ENCODE measurements around the gene MBNL2.

Gene MBNL2

GRCh38 chr13:97233499-97233898, 11.4 kb downstream of the MBNL2 start:
- no peak for DNase-seq (ENCODE audit: insufficient read length, low spot score)
- FAIRE-seq, result no peak
- no peak for TF ChIP-seq POLR2A (IDR thresholded peaks at IDR 0.05; ENCODE audit: low read depth, low read length)

- no peak for TF ChIP-seq POLR2A (IDR thresholded peaks at IDR 0.05; ENCODE audit: low read depth, low read length)
- DNase-seq (ENCODE audit: insufficient read length, low spot score), result no peak
- no peak for FAIRE-seq
Observed at GRCh38 chr13:97234236-97234635, 12.1 kb downstream of the MBNL2 start.

DNA sequence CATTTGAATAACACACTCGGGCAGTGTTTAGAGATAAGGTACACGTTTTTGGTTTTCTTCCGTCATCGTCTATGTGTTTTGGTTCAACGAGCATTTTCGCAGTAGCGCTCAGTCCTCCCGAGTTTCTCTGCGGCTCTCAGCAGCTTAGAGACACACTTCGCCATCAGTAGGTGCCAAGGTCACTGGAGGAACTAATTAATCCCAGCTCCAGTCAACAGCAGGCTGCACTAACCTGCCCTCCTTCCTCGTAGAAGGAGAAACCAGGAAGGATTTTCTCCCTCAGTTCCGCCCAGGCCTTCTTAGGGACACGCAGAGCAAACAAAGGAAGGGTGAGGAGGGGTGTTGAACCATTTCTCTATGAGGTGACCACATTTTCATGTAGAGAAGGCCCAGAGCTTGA, 12.6 kb downstream of the MBNL2 start:
- DNase-seq (ENCODE audit: insufficient read length, low spot score) (no peak), FAIRE-seq (no peak)
- TF ChIP-seq POLR2A (IDR thresholded peaks at IDR 0.05; ENCODE audit: low read depth, low read length), result no peak

DNA sequence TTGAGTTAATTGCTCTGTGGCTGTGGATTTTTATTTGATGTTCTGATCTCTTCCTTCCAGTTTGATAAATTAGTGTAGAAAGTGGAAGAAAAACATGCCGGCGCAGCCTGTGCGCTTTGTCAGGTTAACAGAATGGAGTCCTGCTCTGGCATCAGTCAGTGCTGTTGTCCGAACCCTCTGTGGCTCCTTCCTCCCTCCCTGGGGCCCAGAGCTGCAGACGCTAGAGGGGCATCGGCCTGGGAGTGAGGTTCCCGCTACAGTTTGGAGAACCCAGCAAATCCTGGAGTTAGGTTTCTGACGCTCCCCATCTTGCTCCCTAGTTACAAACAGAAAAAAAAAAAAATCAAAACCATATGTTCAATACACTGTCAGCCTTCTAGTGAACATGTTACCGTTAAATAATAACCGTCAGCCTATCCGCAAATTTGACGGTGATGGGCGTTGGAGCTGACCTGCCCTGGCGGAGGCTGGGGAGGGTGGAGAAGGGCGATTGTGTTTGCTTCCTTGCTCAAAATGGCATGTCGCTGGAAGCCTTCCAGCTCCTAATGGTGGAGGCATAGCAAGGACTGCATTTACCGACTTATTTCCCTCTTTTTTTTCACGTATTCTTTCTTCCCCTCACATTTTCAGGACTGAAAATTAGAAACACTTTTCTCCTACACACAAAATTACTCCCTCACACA, 13.6 kb downstream of the MBNL2 start:
- no peak for DNase-seq (ENCODE audit: insufficient read length, low spot score)
- no peak for FAIRE-seq
- no peak for TF ChIP-seq POLR2A (IDR thresholded peaks at IDR 0.05; ENCODE audit: low read depth, low read length)

GRCh38 chr13:97237388-97237787, 15.3 kb downstream of the MBNL2 start:
- no peak for FAIRE-seq
- TF ChIP-seq POLR2A (IDR thresholded peaks at IDR 0.05; ENCODE audit: low read depth, low read length), result no peak
- no peak for DNase-seq (ENCODE audit: insufficient read length, low spot score)

GRCh38 chr13:97238432-97238831, 16.3 kb downstream of the MBNL2 start:
- DNase-seq (ENCODE audit: insufficient read length, low spot score) (no peak), FAIRE-seq (no peak)
- TF ChIP-seq POLR2A (IDR thresholded peaks at IDR 0.05; ENCODE audit: low read depth, low read length), result no peak

DNA sequence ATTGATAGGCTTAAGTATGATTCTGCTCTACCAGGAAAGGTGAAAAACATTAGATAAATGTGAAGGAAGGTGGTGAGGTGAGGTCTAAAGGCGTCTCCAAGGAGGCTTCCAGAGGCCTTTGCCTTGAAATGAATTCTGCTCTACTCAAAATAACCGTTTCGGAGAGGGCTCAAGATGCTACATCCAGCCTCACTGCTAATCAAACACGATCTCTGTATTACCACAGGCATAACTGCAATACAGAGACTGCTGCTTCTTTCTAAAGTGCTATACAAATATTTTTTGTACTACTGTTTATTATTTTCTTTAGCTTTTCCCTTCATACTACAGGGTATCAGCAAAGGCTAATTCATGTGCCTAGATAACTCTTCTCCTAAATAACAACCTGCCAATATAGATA, 16.8 kb downstream of the MBNL2 start:
- peak; percentile 76 for FAIRE-seq
- DNase-seq (ENCODE audit: insufficient read length, low spot score), result no peak
- TF ChIP-seq POLR2A (IDR thresholded peaks at IDR 0.05; ENCODE audit: low read depth, low read length), result no peak

GRCh38 chr13:97239306-97239705, 17.2 kb downstream of the MBNL2 start:
- TF ChIP-seq POLR2A (IDR thresholded peaks at IDR 0.05; ENCODE audit: low read depth, low read length), result no peak
- DNase-seq (ENCODE audit: insufficient read length, low spot score) (no peak), FAIRE-seq (peak; percentile 20)

DNA sequence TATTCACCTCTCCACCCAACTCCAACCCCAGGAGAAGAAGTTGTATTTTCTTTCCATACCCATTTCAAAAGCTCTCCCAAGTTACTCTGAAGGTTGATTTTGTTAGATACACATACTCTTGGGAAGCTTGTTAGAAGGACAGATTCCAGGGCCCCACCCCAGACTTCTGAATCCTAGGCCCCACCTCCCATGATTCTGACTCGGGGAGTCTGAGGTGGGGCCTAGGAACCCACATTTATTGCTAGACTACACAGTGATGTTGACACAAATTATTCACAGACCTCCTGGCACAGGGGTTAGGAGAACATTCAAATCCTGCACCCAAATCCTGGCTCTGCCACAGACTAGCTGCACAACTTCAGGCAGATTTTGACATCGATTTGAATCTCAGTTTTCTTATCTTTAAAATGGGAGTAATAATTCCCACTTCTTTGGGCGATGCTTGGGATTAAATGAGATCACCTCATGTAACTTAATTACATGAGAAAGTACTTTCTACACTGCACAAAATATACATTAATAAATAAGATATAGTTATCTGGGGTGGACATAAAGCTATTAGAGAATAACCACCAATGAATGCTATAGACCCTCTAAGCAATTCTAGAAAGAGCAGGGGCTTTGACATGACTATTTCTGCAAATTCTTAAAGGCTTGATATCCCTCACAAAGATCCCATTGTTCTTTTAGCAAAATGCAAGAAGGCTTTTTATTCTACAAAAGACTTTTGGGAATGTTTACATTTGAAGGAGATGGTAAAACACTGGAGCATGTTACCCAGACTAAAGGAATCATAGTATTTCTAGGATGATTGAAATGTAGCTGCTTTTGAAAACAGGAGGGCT, 18.0 kb downstream of the MBNL2 start:
- FAIRE-seq (peak; percentile 64), DNase-seq (ENCODE audit: insufficient read length, low spot score) (no peak)
- no peak for TF ChIP-seq POLR2A (IDR thresholded peaks at IDR 0.05; ENCODE audit: low read depth, low read length)

GRCh38 chr13:97240788-97241734, 18.9 kb downstream of the MBNL2 start:
- DNase-seq (ENCODE audit: insufficient read length, low spot score) (no peak), FAIRE-seq (peak; percentile 53)
- no peak for TF ChIP-seq POLR2A (IDR thresholded peaks at IDR 0.05; ENCODE audit: low read depth, low read length)

DNA sequence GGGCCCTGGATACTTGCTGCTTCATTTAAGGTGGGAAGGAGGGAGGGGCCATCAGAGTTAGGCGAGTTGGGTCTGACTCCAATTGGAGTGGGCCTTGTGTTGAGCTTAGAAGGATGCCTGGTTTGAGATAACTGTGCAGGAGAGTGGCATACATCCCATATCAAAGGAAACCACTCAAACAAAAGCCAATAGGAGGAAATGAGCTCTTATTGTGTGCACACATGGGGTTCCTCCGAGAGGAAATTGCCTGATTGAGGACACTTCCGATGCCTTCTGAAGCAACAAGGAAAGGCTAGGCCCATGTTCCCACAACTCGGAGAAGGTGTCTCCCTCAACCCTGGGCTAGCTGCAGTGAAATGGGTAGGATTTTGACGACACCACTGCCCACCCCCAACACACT, 19.6 kb downstream of the MBNL2 start:
- DNase-seq (ENCODE audit: insufficient read length, low spot score), result no peak
- no peak for FAIRE-seq
- TF ChIP-seq POLR2A (IDR thresholded peaks at IDR 0.05; ENCODE audit: low read depth, low read length), result no peak

DNA sequence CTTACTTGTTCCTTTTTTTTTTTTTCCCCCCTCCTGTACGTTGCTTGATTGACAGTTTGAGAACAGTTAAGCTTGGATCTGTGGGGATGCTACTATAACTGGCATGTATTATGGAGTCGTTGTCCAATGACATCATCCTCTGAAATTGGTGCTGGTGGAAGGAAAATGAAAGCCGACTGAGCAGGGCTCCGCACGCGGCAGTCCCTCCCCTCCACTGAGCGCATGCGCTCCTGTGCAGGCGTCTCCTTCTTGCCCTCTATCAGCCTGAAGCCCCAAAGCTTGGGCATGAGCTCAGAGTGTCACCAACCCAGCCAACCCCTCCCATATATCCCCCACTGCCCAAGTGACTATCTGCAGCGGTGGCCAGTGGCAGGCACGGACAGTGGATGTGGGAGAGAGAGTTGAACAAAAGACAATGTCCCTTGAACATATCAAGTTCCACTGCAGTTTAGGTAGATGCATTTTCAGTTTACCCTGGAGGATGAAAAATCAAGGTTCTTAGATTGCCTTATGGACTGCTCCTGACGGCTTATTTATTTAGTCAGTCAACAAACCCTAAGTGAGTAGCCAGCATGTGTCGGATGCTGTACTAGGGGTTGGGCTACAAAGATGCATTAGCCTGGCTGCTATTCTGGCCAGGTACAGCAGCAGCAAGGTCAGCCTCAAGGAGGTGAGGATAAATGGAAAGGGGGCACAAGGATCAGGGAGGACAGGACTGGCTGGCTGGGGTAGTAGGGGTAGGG, 20.8 kb downstream of the MBNL2 start:
- peak; percentile 52 for FAIRE-seq
- no peak for DNase-seq (ENCODE audit: insufficient read length, low spot score)
- TF ChIP-seq POLR2A (IDR thresholded peaks at IDR 0.05; ENCODE audit: low read depth, low read length), result no peak

Measured in H54 (cell line).